HFFc6 (cell line): ENCODE data around the gene ZNF407. TPM values are rescaled to one million over a fixed set of nuclear protein-coding genes. Genes with fewer than 3 reads are reported as not detected.

ENCODE experiments used
- DNase-seq: peaks from one replicate; pipeline ENCODE4 v3.0.0-alpha.2; 2018
- H3K27ac Mint-ChIP-seq: 2 replicates; pipeline ENCODE4 v1.8.0; 2020; ENCODE audit warnings: mild to moderate bottlenecking, mixed read lengths
- H3K27me3 Mint-ChIP-seq: 2 replicates; pipeline ENCODE4 v1.8.0; 2021; ENCODE audit warnings: mild to moderate bottlenecking, moderate library complexity, mixed read lengths; ENCODE audit not compliant: insufficient read depth
- H3K36me3 Mint-ChIP-seq: 2 replicates; pipeline ENCODE4 v1.8.0; 2021; ENCODE audit warnings: low read depth, mixed read lengths
- H3K4me1 Mint-ChIP-seq: 2 replicates; pipeline ENCODE4 v1.8.0; 2020; ENCODE audit warnings: low read depth, mixed read lengths
- H3K4me3 Mint-ChIP-seq: 2 replicates; pipeline ENCODE4 v1.8.0; 2020; ENCODE audit warnings: mild to moderate bottlenecking, moderate library complexity, mixed read lengths
- H3K9me3 Mint-ChIP-seq: 2 replicates; pipeline ENCODE4 v1.8.0; 2020; ENCODE audit warnings: mild to moderate bottlenecking, mixed read lengths
- CTCF ChIP-seq: fragments of 200-600 bp; sonication (generic); IDR thresholded peaks from 2 replicates; pipeline ENCODE4 v1.5.0; 2021; ENCODE audit warnings: antibody characterized with exemption, mild to moderate bottlenecking
- total RNA-seq, 6 experiments: library from RNA; stranded (reverse); fragmentation: NEBNext Ultra II Directional; extraction: Animal tissue kit (Norgen Biotek cat#: 25700); gene quantifications; 2 replicates in 1 of 6; 3 replicates in 5 of 6; pipeline ENCODE4 v1.2.3, GENCODE V29; 2021

The ZNF407 gene
- total RNA-seq, 6 experiments from 2014 or later, result 7.9 to 9.7 (median 9.1) TPM

DNA sequence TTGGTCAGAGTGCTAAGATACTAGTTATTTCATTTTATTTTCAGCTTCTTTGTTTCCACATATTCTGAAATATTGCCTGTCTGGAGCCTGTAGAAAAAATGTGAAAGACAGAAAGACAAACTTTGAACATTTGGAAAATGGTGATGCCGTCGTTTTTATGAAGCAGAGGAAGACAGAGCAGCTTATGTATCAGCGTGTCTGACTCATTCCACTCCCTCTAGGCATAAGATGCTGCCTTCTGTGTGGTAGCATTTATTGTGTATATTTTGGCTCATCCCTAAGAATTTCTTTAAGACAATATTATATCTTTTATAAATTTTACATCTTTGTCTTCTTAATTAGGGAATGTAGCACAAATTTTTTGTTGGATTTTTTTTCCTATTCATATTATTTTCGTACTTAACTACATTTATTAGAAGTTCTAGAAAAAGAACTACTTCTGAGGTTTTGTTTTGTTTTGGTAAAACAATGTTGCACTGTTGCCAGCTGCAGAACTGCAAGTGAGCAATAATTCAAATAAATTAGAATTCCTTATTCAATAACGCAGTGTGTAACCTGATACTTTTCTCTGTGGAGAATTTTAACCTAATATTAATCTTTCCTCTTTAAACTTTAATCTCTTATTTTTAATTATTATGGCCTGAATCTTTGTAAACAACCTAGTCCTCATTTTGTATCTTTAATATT, 300.4 kb downstream of the ZNF407 start:
- no peak for TF ChIP-seq CTCF
- H3K9me3 Mint-ChIP-seq, result no peaks in the 10 kb centered on the region
- peak overlapping the region; percentile 73 for H3K27ac Mint-ChIP-seq
- peaks cover 49% of the 10 kb centered on the region for H3K4me1 Mint-ChIP-seq
- peak; percentile 68 for DNase-seq
- H3K4me3 Mint-ChIP-seq, result peak overlapping the region; percentile 72
- H3K36me3 Mint-ChIP-seq, result peaks cover 6% of the 10 kb centered on the region; the same call in 1 of the 2 replicates
- H3K27me3 Mint-ChIP-seq, result no peaks in the 10 kb centered on the region

- DNase-seq, result peak; percentile 33
- H3K9me3 Mint-ChIP-seq, result no peaks in the 10 kb centered on the region
- no peak for TF ChIP-seq CTCF
- H3K4me3 Mint-ChIP-seq, result peak overlapping the region; percentile 72
- H3K4me1 Mint-ChIP-seq, result peaks cover 49% of the 10 kb centered on the region
- H3K27ac Mint-ChIP-seq, result peak overlapping the region; percentile 66
- H3K27me3 Mint-ChIP-seq, result no peaks in the 10 kb centered on the region
- H3K36me3 Mint-ChIP-seq, result peaks cover 6% of the 10 kb centered on the region; the same call in 1 of the 2 replicates
Measured at GRCh38 chr18:74898965-74899364, 301.3 kb downstream of the ZNF407 start.

DNA sequence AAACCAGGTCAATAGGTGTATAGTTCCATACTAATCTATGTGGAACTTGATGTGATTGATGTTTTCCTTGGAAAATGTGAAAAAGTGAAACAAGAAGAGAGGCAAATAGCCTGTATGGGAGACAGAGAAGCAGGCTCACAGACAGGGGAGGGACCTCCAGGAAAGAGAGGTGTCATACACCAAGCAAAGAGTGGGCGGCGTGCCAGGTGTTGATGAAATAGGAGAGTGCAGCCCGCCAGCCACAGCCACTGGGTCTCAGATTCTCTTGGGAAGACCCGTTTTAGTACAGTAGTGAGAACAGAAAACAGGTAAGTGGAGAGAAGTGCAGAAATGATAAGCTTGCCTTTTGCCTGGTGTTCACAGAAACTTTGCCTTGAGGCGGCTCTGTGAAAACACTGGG, 301.9 kb downstream of the ZNF407 start:
- Mint-ChIP-seq H3K4me1 (peaks cover 49% of the 10 kb centered on the region), H3K27ac (peak overlapping the region; percentile 66; the same call in 1 of the 2 replicates), H3K36me3 (peaks cover 6% of the 10 kb centered on the region; the same call in 1 of the 2 replicates), H3K27me3 (no peaks in the 10 kb centered on the region), H3K9me3 (no peaks in the 10 kb centered on the region), H3K4me3 (no peak overlapping the region; the same call in 1 of the 2 replicates)
- DNase-seq, result no peak
- no peak for TF ChIP-seq CTCF

GRCh38 chr18:74901362-74902146, 303.9 kb downstream of the ZNF407 start:
- Mint-ChIP-seq H3K9me3 (no peaks in the 10 kb centered on the region), H3K4me1 (peaks cover 33% of the 10 kb centered on the region), H3K36me3 (peaks cover 6% of the 10 kb centered on the region; the same call in 1 of the 2 replicates), H3K4me3 (no peak overlapping the region), H3K27me3 (no peaks in the 10 kb centered on the region; the same call in 1 of the 2 replicates), H3K27ac (no peak overlapping the region)
- TF ChIP-seq CTCF, result no peak
- DNase-seq, result no peak

- no peaks in the 10 kb centered on the region for H3K9me3 Mint-ChIP-seq
- no peak for TF ChIP-seq CTCF
- H3K36me3 Mint-ChIP-seq, result peaks cover 6% of the 10 kb centered on the region; the same call in 1 of the 2 replicates
- peaks cover 27% of the 10 kb centered on the region for H3K4me1 Mint-ChIP-seq
- DNase-seq, result no peak
- no peak overlapping the region for H3K4me3 Mint-ChIP-seq
- H3K27ac Mint-ChIP-seq, result no peak overlapping the region
- no peaks in the 10 kb centered on the region; the same call in 1 of the 2 replicates for H3K27me3 Mint-ChIP-seq
Measured at GRCh38 chr18:74902147-74902455, 304.4 kb downstream of the ZNF407 start.
